ENCODE measurements around the gene DNAJB8. TPM values are rescaled to one million over a fixed set of nuclear protein-coding genes. Genes with fewer than 3 reads are reported as not detected.

DNAJB8 gene
- total and polyA plus RNA-seq, 7 donors: not detected

GRCh38 chr3:128480278-128480677 is 13.6 kb upstream of the DNAJB8 start:
- no peak overlapping the region for H3K4me3 ChIP-seq
- peaks cover 34 to 82% (median 74%) of the 10 kb centered on the region in 3 donors for H3K27me3 ChIP-seq
- no peaks in the 10 kb centered on the region for H3K9me3 ChIP-seq
- H3K36me3 ChIP-seq: no peaks in the 10 kb centered on the region
- 64 to 73% methylated on average over 11 of the region's 11 CpGs for WGBS, 2 donors
- DNase-seq: no peak
- intact Hi-C loops (cut with DNase I): no loop called here
- peak overlapping the region in 1 of 4 donors; percentile 3 for H3K27ac ChIP-seq
- H3K4me1 ChIP-seq: peaks cover 0 to 16% (median 11%) of the 10 kb centered on the region in 4 donors
- TF ChIP-seq EP300 (IDR thresholded peaks at IDR 0.05) (no peak), POLR2AphosphoS5 (IDR thresholded peaks at IDR 0.05) (no peak), POLR2A (IDR thresholded peaks at IDR 0.05) (no peak), CTCF (IDR thresholded peaks at IDR 0.05) (no peak)

GRCh38 chr3:128479558-128480086 is 12.9 kb upstream of the DNAJB8 start:
- Histone ChIP-seq H3K4me3 (no peak overlapping the region), H3K27me3 (peaks cover 29 to 76% (median 68%) of the 10 kb centered on the region in 3 donors), H3K4me1 (peaks cover 0 to 16% (median 11%) of the 10 kb centered on the region in 4 donors), H3K27ac (no peak overlapping the region), H3K36me3 (no peaks in the 10 kb centered on the region), H3K9me3 (no peaks in the 10 kb centered on the region)
- no peak for DNase-seq
- TF ChIP-seq CTCF (IDR thresholded peaks at IDR 0.05): no peak
- TF ChIP-seq EP300 (IDR thresholded peaks at IDR 0.05): no peak
- TF ChIP-seq POLR2AphosphoS5 (IDR thresholded peaks at IDR 0.05): no peak
- TF ChIP-seq POLR2A (IDR thresholded peaks at IDR 0.05): no peak
- 66 to 74% methylated on average over 10 of the region's 10 CpGs for WGBS, 2 donors
- intact Hi-C loops (cut with DNase I): no loop called here

DNA sequence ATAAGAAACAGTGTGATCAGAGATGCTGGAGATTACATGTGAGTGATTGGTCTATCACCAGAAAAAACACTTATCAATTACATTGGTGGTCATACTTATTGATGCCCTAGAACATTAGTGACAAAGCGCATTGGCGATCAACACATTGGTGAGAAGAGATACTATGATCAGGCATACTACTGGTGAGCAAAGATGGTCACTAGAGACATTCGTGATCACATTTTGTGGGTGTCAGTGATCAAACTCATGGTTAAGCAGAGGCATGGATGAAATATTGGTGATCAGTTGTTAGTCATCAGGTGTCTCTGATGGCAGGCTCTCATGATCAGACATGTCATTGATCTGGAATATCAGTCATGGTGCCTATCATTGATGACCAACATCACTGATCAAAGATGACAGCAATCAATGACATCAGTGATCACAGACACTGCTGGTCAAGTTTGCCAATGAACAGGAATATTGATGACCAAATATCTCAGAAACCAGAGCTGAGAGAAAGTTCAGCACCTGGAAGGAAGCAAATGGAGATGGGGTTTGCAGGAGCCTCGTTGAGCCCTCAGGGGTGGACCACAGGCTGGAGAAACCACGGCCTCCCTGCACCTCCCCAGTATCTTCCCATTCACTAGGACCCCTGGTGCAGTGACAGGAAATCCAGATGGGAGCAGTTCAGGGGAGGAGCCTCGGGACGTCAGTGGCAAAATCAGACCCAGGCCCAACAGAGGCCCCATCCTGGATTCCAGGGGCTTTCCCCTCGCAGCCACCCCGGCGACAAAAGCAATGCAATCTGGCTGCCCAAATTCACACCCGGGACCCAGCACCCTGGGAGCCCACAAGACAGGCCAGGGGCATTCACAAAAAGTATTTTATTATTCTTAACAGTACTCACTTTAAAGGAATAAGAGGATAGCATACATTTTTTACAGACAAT is 12.2 kb upstream of the DNAJB8 start:
- H3K9me3 ChIP-seq: no peaks in the 10 kb centered on the region
- no peak for DNase-seq
- 69 to 74% methylated on average over 11 of the region's 11 CpGs for WGBS, 2 donors
- H3K4me1 ChIP-seq: peaks cover 0 to 15% (median 11%) of the 10 kb centered on the region in 4 donors
- H3K4me3 ChIP-seq: no peak overlapping the region
- TF ChIP-seq EP300 (IDR thresholded peaks at IDR 0.05) (no peak), CTCF (IDR thresholded peaks at IDR 0.05) (no peak), POLR2A (IDR thresholded peaks at IDR 0.05) (no peak), POLR2AphosphoS5 (IDR thresholded peaks at IDR 0.05) (no peak)
- H3K36me3 ChIP-seq: no peaks in the 10 kb centered on the region
- intact Hi-C loops (cut with DNase I): no loop called here
- no peak overlapping the region for H3K27ac ChIP-seq
- H3K27me3 ChIP-seq: peaks cover 26 to 68% (median 61%) of the 10 kb centered on the region in 3 donors

- DNase-seq: no peak
- Histone ChIP-seq H3K27ac (no peak overlapping the region), H3K4me1 (no peaks in the 10 kb centered on the region), H3K9me3 (no peaks in the 10 kb centered on the region), H3K4me3 (no peak overlapping the region), H3K27me3 (peaks cover 8 to 68% (median 41%) of the 10 kb centered on the region in 3 donors), H3K36me3 (no peaks in the 10 kb centered on the region)
- TF ChIP-seq EP300 (IDR thresholded peaks at IDR 0.05) (no peak), POLR2A (IDR thresholded peaks at IDR 0.05) (no peak), POLR2AphosphoS5 (IDR thresholded peaks at IDR 0.05) (no peak), CTCF (IDR thresholded peaks at IDR 0.05) (no peak)
- intact Hi-C loops (cut with DNase I): no loop called here
- WGBS, 2 donors: 85 to 86% methylated on average over 5 of the region's 5 CpGs
Observed at GRCh38 chr3:128476659-128477058, 10.0 kb upstream of the DNAJB8 start.
